Medulla oblongata (tissue), 1 donor: ENCODE measurements around the gene RSPH3.

ENCODE experiments used
- DNase-seq: peaks from one replicate; pipeline ENCODE4 v3.0.0-alpha.2; 2015; ENCODE audit errors: extremely low spot score

RSPH3 gene

GRCh38 chr6:158933079-158933595, 66.9 kb downstream of the RSPH3 start:
- DNase-seq: no peak

GRCh38 chr6:158928068-158928467, 71.9 kb downstream of the RSPH3 start:
- no peak for DNase-seq

- no peak for DNase-seq
These were observed 73.6 kb downstream of the RSPH3 start for GRCh38 chr6:158926414-158926813.

GRCh38 chr6:158924499-158925455, 75.2 kb downstream of the RSPH3 start:
- no peak for DNase-seq

GRCh38 chr6:158923805-158924498, 76.0 kb downstream of the RSPH3 start:
- DNase-seq: no peak
